ENCODE measurements around the gene PLEKHH1.
A peak's percentile ranks its signal among the peaks of the same experiment; 100 is the strongest.
"Not testable (repeated sequence)": the region's sequence is repeated elsewhere in the genome, so short reads cannot be mapped to it uniquely, and the experiment has no call there.

PLEKHH1 gene

GRCh38 chr14:67589204-67589770 is 56.2 kb downstream of the PLEKHH1 start:
- no peak for DNase-seq

GRCh38 chr14:67593650-67594049 is 60.6 kb downstream of the PLEKHH1 start:
- DNase-seq = not testable (repeated sequence)

- DNase-seq = no peak
These were observed 62.3 kb downstream of the PLEKHH1 start for GRCh38 chr14:67595392-67595791.

GRCh38 chr14:67599698-67600561 is 66.8 kb downstream of the PLEKHH1 start, which contains the start of gene PIGH:
TSS of gene PIGH (minus strand) at chr14:67600268. CDS start at chr14:67600203, 65 bp downstream.
- peak; percentile 78 to 86 for DNase-seq

GRCh38 chr14:67600562-67600974 is 67.5 kb downstream of the PLEKHH1 start:
- DNase-seq = not testable (repeated sequence)

GRCh38 chr14:67602076-67602475 is 69.0 kb downstream of the PLEKHH1 start:
- DNase-seq = no peak

GRCh38 chr14:67602995-67603545 is 70.0 kb downstream of the PLEKHH1 start:
- DNase-seq = no peak

- no peak for DNase-seq
These were observed 74.6 kb downstream of the PLEKHH1 start for GRCh38 chr14:67607646-67608045.

GRCh38 chr14:67609642-67610310 is 76.7 kb downstream of the PLEKHH1 start:
- no peak for DNase-seq

- DNase-seq = no peak
These were observed 77.4 kb downstream of the PLEKHH1 start for GRCh38 chr14:67610491-67610890.

- peak; percentile 21 to 39 for DNase-seq
These were observed 85.5 kb downstream of the PLEKHH1 start for GRCh38 chr14:67618617-67619063.

- peak; percentile 92 to 98 for DNase-seq
These were observed 86.5 kb downstream of the PLEKHH1 start, which contains the start of gene ARG2 for GRCh38 chr14:67619446-67620216. TSS of gene ARG2 (plus strand) at chr14:67619920. CDS start at chr14:67619978, 58 bp downstream.

GRCh38 chr14:67620217-67620785 is 87.2 kb downstream of the PLEKHH1 start:
- peak; percentile 25 to 66 for DNase-seq

- no peak for DNase-seq
These were observed 89.6 kb downstream of the PLEKHH1 start for GRCh38 chr14:67622675-67623074.

- DNase-seq = no peak
These were observed 90.0 kb downstream of the PLEKHH1 start for GRCh38 chr14:67623114-67623513.

GRCh38 chr14:67626131-67626530 is 93.0 kb downstream of the PLEKHH1 start:
- DNase-seq = not testable (repeated sequence)

GRCh38 chr14:67627519-67627918 is 94.4 kb downstream of the PLEKHH1 start:
- no peak for DNase-seq

- no peak for DNase-seq
These were observed 97.1 kb downstream of the PLEKHH1 start for GRCh38 chr14:67630186-67630585.

GRCh38 chr14:67630938-67631337 is 97.8 kb downstream of the PLEKHH1 start:
- DNase-seq = no peak

- no peak for DNase-seq
These were observed 100.5 kb downstream of the PLEKHH1 start for GRCh38 chr14:67633451-67634147.

- DNase-seq = peak in 1 of 2 experiments; percentile 19
These were observed 103.3 kb downstream of the PLEKHH1 start for GRCh38 chr14:67636361-67636919.
